ENCODE data around the gene RTN3.

The RTN3 gene

GRCh38 chr11:63802637-63803414 is 121.5 kb downstream of the RTN3 start:
- no peak for DNase-seq (ENCODE audit: extremely low spot score, insufficient read length, low read depth)
- no peak for FAIRE-seq

DNA sequence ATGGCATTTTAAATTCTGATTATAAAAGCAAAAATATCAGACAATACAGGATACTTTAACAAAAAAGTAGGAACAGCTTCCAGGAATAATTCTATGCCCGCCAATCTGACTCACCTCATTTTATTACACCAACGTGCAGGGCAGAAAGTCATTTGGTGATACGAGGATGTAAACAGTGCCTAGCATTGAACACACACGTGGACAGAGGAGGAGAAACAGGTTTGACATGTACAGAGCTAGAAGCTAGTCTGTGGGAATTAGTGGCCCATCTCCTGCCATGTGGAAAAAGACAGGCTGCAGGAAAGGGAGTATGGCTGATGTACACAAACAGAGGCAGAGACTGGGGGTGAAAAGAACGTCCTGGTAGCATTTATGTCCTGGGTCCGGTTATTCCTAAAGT is 123.0 kb downstream of the RTN3 start:
- no peak for FAIRE-seq
- DNase-seq (ENCODE audit: extremely low spot score, insufficient read length, low read depth) = no peak

DNA sequence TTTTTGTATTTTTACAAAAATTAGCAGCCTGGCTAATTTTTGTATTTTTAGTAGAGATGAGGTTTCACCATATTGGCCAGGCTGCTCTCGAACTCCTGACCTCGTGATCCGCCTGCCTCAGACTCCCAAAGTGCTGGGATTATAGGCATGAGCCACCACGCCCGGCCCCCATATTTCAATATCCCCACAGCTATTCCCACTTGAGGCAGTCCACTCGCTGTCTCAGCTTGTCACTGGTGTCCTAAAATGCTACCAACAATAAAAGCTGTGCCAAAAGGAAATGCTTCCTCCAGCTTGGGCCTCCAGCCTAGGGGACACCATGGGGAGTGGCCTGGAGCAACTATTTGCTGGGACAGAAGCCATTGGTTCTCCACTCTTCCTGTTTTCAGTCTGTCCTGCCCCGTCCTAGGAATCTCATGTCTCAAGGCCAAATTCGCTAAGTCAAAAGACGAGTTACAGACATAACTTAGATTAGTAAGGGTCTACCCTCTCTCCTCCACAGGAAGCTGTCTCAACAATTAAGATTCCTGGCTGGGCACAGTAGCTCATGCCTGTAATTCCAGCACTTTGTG is 124.6 kb downstream of the RTN3 start:
- FAIRE-seq (no peak), DNase-seq (ENCODE audit: extremely low spot score, insufficient read length, low read depth) (no peak)

Measured in GM18507 (cell line).